K562 (cell line): ENCODE results near the gene SP2. TPM values are rescaled to one million over a fixed set of nuclear protein-coding genes. Genes with fewer than 3 reads are reported as not detected.
A peak's percentile ranks its signal among the peaks of the same experiment; 100 is the strongest.

Experiments
- ATAC-seq: fragments of 200-7000 bp; cut with Tn5 transposase; 3 replicates; pipeline ENCODE4 v1.9.1; 2020; ENCODE audit warnings: moderate library complexity
- BruUV-seq: library from RNA; stranded (reverse); fragments of 400-500 nt; replicated peaks from 2 replicates; lab custom pipeline; 2021; lab: Mats Ljungman, UMichigan
- CTCF ChIA-PET: fragments of 300-600 bp; formaldehyde crosslinking; extraction: SDS; loops from one replicate; lab custom pipeline; 2021; ENCODE audit warnings: low intra/inter-chr PET ratio; lab: Yijun Ruan, JAX
- POLR2A ChIA-PET: fragments of 300-600, 350-650 bp; sonication (Branson Sonifier 250); formaldehyde crosslinking; extraction: SDS; loops from one replicate; lab custom pipeline; 2021; ENCODE audit warnings: antibody characterized with exemption, inconsistent platforms; lab: Yijun Ruan, JAX
- DNase-seq, 4 experiments: peaks; one replicate each; pipeline versions ENCODE4 v3.0.0 to v3.0.0-alpha.2; 2011 to 2018; ENCODE audit warnings: low spot score in 3 of 4, mixed read lengths in 3 of 4; ENCODE audit errors: extremely low read depth in 1 of 4
- FAIRE-seq: peaks from 2 replicates; lab custom pipeline; 2011; peaks lifted over from hg19 to GRCh38; lab: Jason Lieb, UNC
- H2AFZ ChIP-seq: 2 replicates; pipeline ENCODE4 v1.6.0; 2011; ENCODE audit warnings: low read depth, low read length, control low read depth, inconsistent platforms
- H3K27ac ChIP-seq: fragments of 200-600 bp; 3 replicates; pipeline ENCODE4 v1.8.0; 2011; ENCODE audit warnings: low read depth, mild to moderate bottlenecking, control low read depth, inconsistent platforms, low read length, moderate library complexity, mixed read lengths; ENCODE audit errors: extremely low read depth
- H3K27me3 ChIP-seq, 2 experiments: fragments of 300-600 bp in 1 of 2; 2 replicates in 1 of 2; 3 replicates in 1 of 2; pipeline versions ENCODE4 v1.6.0 to v1.8.0; 2011; ENCODE audit warnings: inconsistent platforms in 2 of 2, low read length in 2 of 2, mild to moderate bottlenecking in 1 of 2, mixed read lengths in 1 of 2, moderate library complexity in 1 of 2; ENCODE audit not compliant: control insufficient read depth in 2 of 2, insufficient read depth in 2 of 2
- H3K36me3 ChIP-seq: fragments of 300-600 bp; 3 replicates; pipeline ENCODE4 v1.8.0; 2011; ENCODE audit warnings: mild to moderate bottlenecking, low read length, inconsistent platforms; ENCODE audit not compliant: control insufficient read depth, insufficient read depth
- H3K4me1 ChIP-seq, 2 experiments: fragments of 200-600 bp in 1 of 2; replicated peaks in 1 of 2; 2 replicates in 1 of 2; 3 replicates in 1 of 2; pipeline versions ENCODE4 v1.5.1 to v1.8.0; 2011; ENCODE audit warnings: inconsistent platforms in 2 of 2, low read length in 2 of 2, mild to moderate bottlenecking in 1 of 2, mixed read lengths in 1 of 2, moderate library complexity in 1 of 2; ENCODE audit not compliant: control insufficient read depth in 2 of 2, insufficient read depth in 2 of 2
- H3K4me2 ChIP-seq: 2 replicates; pipeline ENCODE4 v1.6.1; 2011; ENCODE audit warnings: low read length, control low read depth, inconsistent platforms, mixed read lengths; ENCODE audit not compliant: insufficient read depth
- H3K4me3 ChIP-seq: fragments of 200-600 bp; sonication (generic), shearing (Covaris generic); 2 replicates; pipeline ENCODE4 v1.5.1; 2016; ENCODE audit warnings: control low read depth, inconsistent platforms
- H3K79me2 ChIP-seq: fragments of 200-600 bp; 3 replicates; pipeline ENCODE4 v1.8.0; 2011; ENCODE audit warnings: low read length, inconsistent platforms; ENCODE audit not compliant: control insufficient read depth, insufficient read depth
- H3K9ac ChIP-seq, 2 experiments: 2 replicates each; pipeline versions ENCODE4 v1.6.0 to v1.6.1; 2011; ENCODE audit warnings: low read depth in 2 of 2, low read length in 2 of 2, control low read depth in 1 of 2, inconsistent platforms in 1 of 2, mild to moderate bottlenecking in 1 of 2, mixed read lengths in 1 of 2; ENCODE audit not compliant: insufficient read depth in 1 of 2
- H3K9me1 ChIP-seq: one replicate; pipeline ENCODE4 v1.6.0; 2011; ENCODE audit warnings: inconsistent platforms, mild to moderate bottlenecking, low read length, moderate library complexity; ENCODE audit not compliant: control insufficient read depth, insufficient read depth
- H3K9me3 ChIP-seq: replicated peaks from 2 replicates; pipeline ENCODE4 v1.5.1; 2011; ENCODE audit warnings: low read depth, low read length, inconsistent platforms; ENCODE audit not compliant: control insufficient read depth, insufficient read depth
- H4K20me1 ChIP-seq: replicated peaks from 2 replicates; pipeline ENCODE4 v1.6.1; 2011; ENCODE audit warnings: low read length, inconsistent platforms, mixed read lengths; ENCODE audit not compliant: control insufficient read depth, insufficient read depth
- E2F3 ChIP-seq: fragments of 250-450 bp; sonication (Bioruptor Pico); IDR thresholded peaks from 2 replicates; pipeline ENCODE4 v1.4.0; 2020; ENCODE audit warnings: mild to moderate bottlenecking
- HDGF ChIP-seq: fragments of 450-650 bp; IDR thresholded peaks from 2 replicates; pipeline ENCODE4 v1.6.1; 2016
- PKNOX1 ChIP-seq: fragments of 450-650 bp; IDR thresholded peaks from 2 replicates; pipeline ENCODE4 v1.6.1; 2016
- RERE ChIP-seq: sonication (generic); formaldehyde crosslinking; IDR thresholded peaks from 2 replicates; pipeline ENCODE4 v1.8.0; 2023; ENCODE audit warnings: missing genetic modification reagents, mild to moderate bottlenecking, borderline replicate concordance
- ZKSCAN3 ChIP-seq: fragments of 250-450 bp; sonication (Bioruptor Pico); IDR thresholded peaks from 2 replicates; pipeline ENCODE4 v1.4.0; 2020
- ZNF609 ChIP-seq: sonication (generic); formaldehyde crosslinking; IDR thresholded peaks from 2 replicates; pipeline ENCODE4 v1.8.1; 2023; ENCODE audit warnings: missing genetic modification reagents, mild to moderate bottlenecking, borderline replicate concordance
- WGBS: fragments of 100-300 bp; shearing (Covaris generic); methylation state at CpG from one replicate; pipeline ENCODE4 v1.1.6; 2016; ENCODE audit warnings: low coverage, mixed read lengths; ENCODE audit not compliant: insufficient coverage; ENCODE audit errors: missing lambda C conversion rate; 5-methylcytosine and 5-hydroxymethylcytosine counted together
- in situ Hi-C: fragments of 300-500 bp; cut with MboI; formaldehyde crosslinking; loops from 4 replicates; pipeline ENCODE4 v1.15.0; 2018; ENCODE audit warnings: inconsistent platforms, mixed read lengths
- intact Hi-C: fragments of 100-400 bp; cut with micrococcal nuclease; formaldehyde crosslinking; loops from 2 replicates; pipeline ENCODE4 v1.14.2; 2022
- polyA plus RNA-seq, 8 experiments: library from polyadenylated mRNA; depleted of rRNA in 4 of 8; stranded (reverse) in 5 of 8; unstranded in 3 of 8; fragments of >200 nt; fragmentation: Nextera tagmentation in 2 of 8; fragmentation: Illumina TruSeq in 1 of 8; extraction: Ambion mirVana in 2 of 8; extraction: Trizol in 1 of 8; gene quantifications; 2 replicates each; pipeline versions ENCODE4 v1.2.1 to v1.2.3, GENCODE V29; 2011 to 2014; ENCODE audit warnings: inconsistent platforms in 1 of 8, missing spikeins in 1 of 8
- total RNA-seq, 7 experiments: library from RNA; depleted of rRNA in 6 of 7; stranded (reverse); fragments of >200 nt in 6 of 7; fragmentation: Illumina TruSeq in 2 of 7; extraction: Trizol in 2 of 7; gene quantifications; 2 replicates each; pipeline versions ENCODE4 v1.2.1 to v1.2.3, GENCODE V29; 2011 to 2021; ENCODE audit warnings: low replicate concordance in 1 of 7

Gene SP2
- total and polyA plus RNA-seq, 9 of the 15 experiments (the other 6 are each of a cell fraction or from before 2014, with no cell fraction given), result 0.77 to 22.3 (median 2.3) TPM

GRCh38 chr17:47850692-47851573 is 45.1 kb upstream of the SP2 start, which contains the start of gene SP6 (continued):
- no peak for TF ChIP-seq RERE (CRISPR knock-in tag)

- Histone ChIP-seq H3K4me2 (peak overlapping the region; percentile 82), H3K27me3 (peaks cover 0 to 2% of the 10 kb centered on the region in 2 experiments; a peak in 1 of 5 replicates), H2AFZ (peak overlapping the region; percentile 79), H4K20me1 (no peaks in the 10 kb centered on the region), H3K9me3 (no peaks in the 10 kb centered on the region), H3K9ac (peak overlapping the region; percentile 54 to 80; a peak in 3 of 4 replicates), H3K4me3 (peak overlapping the region; percentile 43), H3K9me1 (no peaks in the 10 kb centered on the region), H3K4me1 (peaks cover 33 to 42% of the 10 kb centered on the region in 2 experiments; a peak in 4 of 5 replicates), H3K36me3 (no peaks in the 10 kb centered on the region), H3K79me2 (peaks cover 18% of the 10 kb centered on the region), H3K27ac (peak overlapping the region; percentile 51; the same call in 2 of the 3 replicates)
- in situ Hi-C loops (no loop called here), intact Hi-C loops (no loop called here)
- ChIA-PET CTCF (interaction anchor here (1.2 kb wide), 1 partner anchor 38 kb away, joined by 3 read pairs; no protein-coding TSS in a partner anchor), POLR2A (interaction anchor here (2.2 kb wide), 1 partner anchor 44 kb away, joined by 7 read pairs; the partner anchor contains the start of gene SP2)
- ATAC-seq, result peak; percentile 6
- DNase-seq, result peak; percentile 22 to 48 (median 42)
- no TSS peak for BruUV-seq
- FAIRE-seq, result no peak
- 30% methylated on average over 10 of the region's 11 CpGs for WGBS
- TF ChIP-seq E2F3 (no peak), PKNOX1 (peak; percentile 81), ZNF609 (no peak), HDGF (peak; percentile 62; the same call in 1 of the 2 replicates), ZKSCAN3 (CRISPR knock-in tag) (no peak)
Measured at GRCh38 chr17:47851764-47852112, 44.3 kb upstream of the SP2 start.
